ENCODE measurements around the gene CCDC28B. TPM values are rescaled to one million over a fixed set of nuclear protein-coding genes. Genes with fewer than 3 reads are reported as not detected.

Gene CCDC28B
- total RNA-seq, 2 experiments from 2014 or later: 13.4 to 14.8 TPM

GRCh38 chr1:32180186-32181060 is 20.0 kb upstream of the CCDC28B start:
- Mint-ChIP-seq H3K36me3 (peaks cover 45% of the 10 kb centered on the region), H3K4me3 (peak overlapping the region; percentile 91), H3K4me1 (ENCODE audit: low read depth) (peaks cover 43% of the 10 kb centered on the region), H3K27me3 (no peaks in the 10 kb centered on the region), H3K27ac (peak overlapping the region; percentile 96), H3K9me3 (no peaks in the 10 kb centered on the region)
- peak; percentile 56 for DNase-seq
- POLR2A ChIA-PET: interaction anchor here (0.8 to 3.6 kb wide), 13 partner anchors 10 to 166 kb away, joined by 3 to 20 read pairs (median 6); partner anchors contain the start of genes CCDC28B, IQCC, KPNA6 and MARCKSL1
- CTCF ChIA-PET: interaction anchor here (0.7 to 2.4 kb wide), 4 partner anchors 35 to 200 kb away, joined by 3 to 14 read pairs (median 3); partner anchors contain the start of gene KPNA6
- intact Hi-C loops (cut with micrococcal nuclease): loop anchor here (1.0 to 2.0 kb wide), 3 partner anchors 20 to 67 kb away; partner anchors contain the start of genes CCDC28B, EIF3I and TMEM234

DNA sequence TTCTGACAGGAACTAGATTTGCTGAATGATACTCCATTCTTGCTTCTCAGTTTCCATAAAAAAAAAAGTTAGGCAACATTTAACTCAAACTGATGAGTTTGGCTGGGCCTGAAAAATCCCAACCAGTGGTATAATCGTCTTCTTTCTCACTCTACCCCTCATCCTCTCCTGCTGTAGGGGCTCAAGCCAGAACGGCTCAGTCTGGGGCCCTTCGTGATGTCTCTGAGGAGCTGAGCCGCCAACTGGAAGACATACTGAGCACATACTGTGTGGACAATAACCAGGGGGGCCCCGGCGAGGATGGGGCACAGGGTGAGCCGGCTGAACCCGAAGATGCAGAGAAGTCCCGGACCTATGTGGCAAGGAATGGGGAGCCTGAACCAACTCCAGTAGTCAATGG is 19.3 kb upstream of the CCDC28B start:
- H3K4me3 Mint-ChIP-seq: peak overlapping the region; percentile 91
- CTCF ChIA-PET: interaction anchor here (1.2 to 1.6 kb wide), 3 partner anchors 34 to 199 kb away, joined by 3 to 4 read pairs (median 3); no protein-coding TSS in a partner anchor
- POLR2A ChIA-PET: interaction anchor here (0.6 to 3.6 kb wide), 9 partner anchors 10 to 167 kb away, joined by 3 to 20 read pairs (median 6); partner anchors contain the start of genes CCDC28B, KPNA6 and TMEM39B
- H3K36me3 Mint-ChIP-seq: peaks cover 46% of the 10 kb centered on the region
- peak overlapping the region; percentile 96 for H3K27ac Mint-ChIP-seq
- no peak for DNase-seq
- H3K27me3 Mint-ChIP-seq: no peaks in the 10 kb centered on the region
- intact Hi-C loops (cut with micrococcal nuclease): loop anchor here (2.0 kb wide), 2 partner anchors 20 to 42 kb away; partner anchors contain the start of genes CCDC28B, EIF3I and TMEM234
- peaks cover 45% of the 10 kb centered on the region for H3K4me1 Mint-ChIP-seq (ENCODE audit: low read depth)
- no peaks in the 10 kb centered on the region for H3K9me3 Mint-ChIP-seq

DNA sequence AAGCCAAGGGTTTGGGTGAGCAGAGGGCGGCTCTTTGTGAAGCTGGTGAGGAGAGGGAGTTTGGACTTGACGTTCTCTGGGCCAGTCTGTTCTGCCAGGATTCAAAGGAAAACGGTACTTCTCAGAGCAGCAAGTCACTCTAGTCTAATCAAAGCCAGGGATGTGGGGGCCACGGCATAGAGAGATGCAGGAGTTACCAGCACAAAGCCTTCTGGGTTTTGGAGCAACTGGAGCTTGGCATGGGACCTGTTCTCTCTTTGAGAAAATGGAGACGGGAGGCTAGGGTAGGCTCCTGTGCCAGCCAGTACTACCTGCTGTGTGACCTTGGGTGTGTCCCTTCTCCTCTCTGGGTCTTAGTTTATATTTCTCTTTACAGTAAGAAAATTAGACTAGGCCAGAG is 18.8 kb upstream of the CCDC28B start:
- DNase-seq: no peak
- no peaks in the 10 kb centered on the region for H3K27me3 Mint-ChIP-seq
- intact Hi-C loops (cut with micrococcal nuclease): loop anchor here (2.0 kb wide), 2 partner anchors 19 to 41 kb away; partner anchors contain the start of genes CCDC28B, EIF3I and TMEM234
- ChIA-PET CTCF (interaction anchor here (1.2 to 1.6 kb wide), 2 partner anchors 34 to 67 kb away, joined by 3 to 4 read pairs; no protein-coding TSS in a partner anchor), POLR2A (interaction anchor here (0.6 to 3.6 kb wide), 5 partner anchors 16 to 109 kb away, joined by 3 to 17 read pairs (median 5); partner anchors contain the start of gene TMEM39B)
- peak overlapping the region; percentile 91 for H3K4me3 Mint-ChIP-seq
- peaks cover 51% of the 10 kb centered on the region for H3K36me3 Mint-ChIP-seq
- H3K4me1 Mint-ChIP-seq (ENCODE audit: low read depth): peaks cover 50% of the 10 kb centered on the region
- H3K9me3 Mint-ChIP-seq: no peaks in the 10 kb centered on the region
- H3K27ac Mint-ChIP-seq: peak overlapping the region; percentile 96

GRCh38 chr1:32182060-32182459 is 18.3 kb upstream of the CCDC28B start:
- Mint-ChIP-seq H3K36me3 (peaks cover 56% of the 10 kb centered on the region), H3K9me3 (no peaks in the 10 kb centered on the region), H3K4me1 (ENCODE audit: low read depth) (peaks cover 51% of the 10 kb centered on the region), H3K4me3 (peak overlapping the region; percentile 91), H3K27ac (peak overlapping the region; percentile 33), H3K27me3 (no peaks in the 10 kb centered on the region)
- DNase-seq: no peak
- ChIA-PET CTCF (interaction anchor here (0.7 to 1.6 kb wide), 3 partner anchors 33 to 532 kb away, joined by 3 to 4 read pairs (median 3); no protein-coding TSS in a partner anchor), POLR2A (interaction anchor here (1.0 to 3.6 kb wide), 4 partner anchors 15 to 109 kb away, joined by 3 to 17 read pairs (median 8); partner anchors contain the start of gene TMEM39B)
- intact Hi-C loops (cut with micrococcal nuclease): no loop called here

GRCh38 chr1:32184650-32185049 is 15.7 kb upstream of the CCDC28B start:
- Mint-ChIP-seq H3K9me3 (no peaks in the 10 kb centered on the region), H3K27ac (peak overlapping the region; percentile 42), H3K36me3 (peaks cover 75% of the 10 kb centered on the region), H3K4me3 (no peak overlapping the region), H3K4me1 (ENCODE audit: low read depth) (peaks cover 44% of the 10 kb centered on the region), H3K27me3 (no peaks in the 10 kb centered on the region)
- intact Hi-C loops (cut with micrococcal nuclease): no loop called here
- DNase-seq: no peak
- POLR2A ChIA-PET: interaction anchor here (0.6 to 1.0 kb wide), 2 partner anchors 9 to 143 kb away, joined by 4 read pairs; no protein-coding TSS in a partner anchor
- CTCF ChIA-PET: no interaction called here

DNA sequence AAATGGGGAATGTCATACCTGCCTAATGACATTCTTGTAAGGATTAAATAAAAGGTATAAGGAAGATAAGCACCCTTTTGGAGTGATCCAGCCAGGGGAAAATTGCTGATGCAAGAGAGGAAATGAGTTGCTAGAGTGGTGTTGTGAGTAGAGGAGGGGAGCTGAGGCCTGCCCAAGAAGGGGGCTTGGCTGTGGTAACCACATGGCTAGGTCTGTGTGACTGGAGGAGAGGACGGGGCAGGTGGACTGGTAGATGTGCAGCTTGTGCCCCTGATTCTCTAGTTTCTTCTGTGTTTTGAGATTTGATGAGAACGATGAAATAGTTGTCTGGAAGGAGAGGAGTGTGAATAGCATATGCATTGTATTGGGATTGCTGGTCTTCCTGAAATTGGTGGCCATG is 14.3 kb upstream of the CCDC28B start:
- H3K4me3 Mint-ChIP-seq: peak overlapping the region; percentile 50
- peaks cover 43% of the 10 kb centered on the region for H3K4me1 Mint-ChIP-seq (ENCODE audit: low read depth)
- H3K27me3 Mint-ChIP-seq: no peaks in the 10 kb centered on the region
- ChIA-PET POLR2A (interaction anchor here (0.5 to 1.2 kb wide), 2 partner anchors 9 to 63 kb away, joined by 3 read pairs; no protein-coding TSS in a partner anchor), CTCF (interaction anchor here (0.9 kb wide), 1 partner anchor 30 kb away, joined by 3 read pairs; no protein-coding TSS in a partner anchor)
- H3K27ac Mint-ChIP-seq: peak overlapping the region; percentile 84
- intact Hi-C loops (cut with micrococcal nuclease): no loop called here
- DNase-seq: no peak
- H3K9me3 Mint-ChIP-seq: no peaks in the 10 kb centered on the region
- peaks cover 74% of the 10 kb centered on the region for H3K36me3 Mint-ChIP-seq

DNA sequence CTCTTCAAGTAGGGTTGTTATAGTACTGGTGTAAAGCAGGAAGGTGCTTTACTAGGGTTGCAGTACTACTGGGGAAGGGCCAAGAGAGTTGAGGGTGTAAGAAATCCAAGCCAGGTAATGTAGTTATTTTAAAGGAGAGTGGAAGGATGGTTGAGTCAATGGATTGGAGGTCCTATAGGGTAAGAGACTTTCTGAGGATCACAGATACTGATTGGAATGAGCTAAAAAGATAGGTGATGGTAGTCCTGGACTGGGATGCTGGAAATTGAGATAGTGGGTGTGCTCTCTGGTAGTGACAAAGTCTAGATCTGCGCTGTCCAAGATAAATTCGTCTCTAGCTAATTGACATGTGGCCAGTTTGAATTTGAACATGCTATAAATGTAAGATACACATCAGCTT is 13.9 kb upstream of the CCDC28B start:
- ChIA-PET POLR2A (interaction anchor here (0.5 to 1.2 kb wide), 2 partner anchors 9 to 62 kb away, joined by 3 read pairs; no protein-coding TSS in a partner anchor), CTCF (interaction anchor here (0.9 kb wide), 1 partner anchor 30 kb away, joined by 3 read pairs; no protein-coding TSS in a partner anchor)
- Mint-ChIP-seq H3K27ac (peak overlapping the region; percentile 84), H3K4me3 (peak overlapping the region; percentile 50), H3K27me3 (no peaks in the 10 kb centered on the region), H3K9me3 (no peaks in the 10 kb centered on the region), H3K4me1 (ENCODE audit: low read depth) (peaks cover 39% of the 10 kb centered on the region), H3K36me3 (peaks cover 74% of the 10 kb centered on the region)
- DNase-seq: no peak
- intact Hi-C loops (cut with micrococcal nuclease): no loop called here

DNA sequence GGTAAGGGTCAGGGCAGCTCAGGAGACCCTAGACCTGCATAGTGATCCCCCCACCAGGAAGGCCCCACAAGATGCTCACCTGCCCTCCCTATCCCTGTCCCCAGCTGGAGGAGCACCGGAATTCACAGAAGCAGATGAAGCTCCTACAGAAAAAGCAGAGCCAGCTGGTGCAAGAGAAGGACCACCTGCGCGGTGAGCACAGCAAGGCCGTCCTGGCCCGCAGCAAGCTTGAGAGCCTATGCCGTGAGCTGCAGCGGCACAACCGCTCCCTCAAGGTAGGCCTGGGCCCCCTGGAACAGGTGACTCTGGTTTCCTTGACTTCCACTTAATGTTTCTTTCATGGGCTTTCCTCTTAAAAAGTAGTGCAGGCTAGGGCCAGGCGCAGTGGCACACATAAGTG is 12.5 kb upstream of the CCDC28B start:
- intact Hi-C loops (cut with micrococcal nuclease): no loop called here
- H3K27ac Mint-ChIP-seq: no peak overlapping the region
- H3K9me3 Mint-ChIP-seq: no peaks in the 10 kb centered on the region
- DNase-seq: no peak
- H3K4me1 Mint-ChIP-seq (ENCODE audit: low read depth): peaks cover 30% of the 10 kb centered on the region
- no peaks in the 10 kb centered on the region for H3K27me3 Mint-ChIP-seq
- ChIA-PET CTCF (no interaction called here), POLR2A (no interaction called here)
- H3K4me3 Mint-ChIP-seq: no peak overlapping the region
- H3K36me3 Mint-ChIP-seq: peaks cover 76% of the 10 kb centered on the region

DNA sequence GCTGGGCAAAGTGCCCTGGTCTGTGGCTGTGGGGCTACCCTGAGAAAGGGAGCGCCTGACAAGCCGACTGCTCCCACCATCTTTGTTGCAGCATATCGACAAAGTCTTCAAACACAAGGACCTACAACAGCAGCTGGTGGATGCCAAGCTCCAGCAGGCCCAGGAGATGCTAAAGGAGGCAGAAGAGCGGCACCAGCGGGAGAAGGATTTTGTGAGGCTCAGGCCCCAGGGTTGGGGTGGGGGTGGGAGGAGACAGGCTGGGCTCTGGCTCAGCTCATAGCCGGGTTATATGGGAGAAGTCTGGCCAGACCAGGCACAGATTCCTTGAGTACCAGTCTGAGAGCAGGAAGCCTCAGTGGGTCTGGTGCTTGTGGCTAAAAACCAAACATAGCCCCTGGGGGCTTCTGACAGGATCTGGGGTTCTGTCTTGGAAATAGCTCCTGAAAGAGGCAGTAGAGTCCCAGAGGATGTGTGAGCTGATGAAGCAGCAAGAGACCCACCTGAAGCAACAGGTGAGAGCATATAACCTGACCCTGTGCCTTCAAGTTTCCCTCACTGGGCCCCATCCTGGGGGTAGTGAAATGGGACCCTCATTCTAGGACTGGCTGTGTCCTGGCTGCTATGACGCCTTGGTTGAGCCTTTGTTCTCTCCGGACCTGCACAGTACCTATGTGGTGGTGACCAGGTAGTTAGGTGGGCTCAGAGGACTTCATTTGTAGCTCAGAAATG is 8.0 kb upstream of the CCDC28B start:
- H3K36me3 Mint-ChIP-seq: peaks cover 85% of the 10 kb centered on the region
- ChIA-PET CTCF (interaction anchor here (0.8 to 2.6 kb wide), 2 partner anchors 23 to 209 kb away, joined by 4 to 10 read pairs; no protein-coding TSS in a partner anchor), POLR2A (interaction anchor here (0.7 to 1.1 kb wide), 3 partner anchors 9 to 13 kb away, joined by 3 to 5 read pairs (median 3); partner anchors contain the start of gene IQCC)
- DNase-seq: no peak
- H3K4me1 Mint-ChIP-seq (ENCODE audit: low read depth): peaks cover 38% of the 10 kb centered on the region
- no peaks in the 10 kb centered on the region for H3K27me3 Mint-ChIP-seq
- no peak overlapping the region for H3K4me3 Mint-ChIP-seq
- no peak overlapping the region for H3K27ac Mint-ChIP-seq
- intact Hi-C loops (cut with micrococcal nuclease): no loop called here
- H3K9me3 Mint-ChIP-seq: no peaks in the 10 kb centered on the region

DNA sequence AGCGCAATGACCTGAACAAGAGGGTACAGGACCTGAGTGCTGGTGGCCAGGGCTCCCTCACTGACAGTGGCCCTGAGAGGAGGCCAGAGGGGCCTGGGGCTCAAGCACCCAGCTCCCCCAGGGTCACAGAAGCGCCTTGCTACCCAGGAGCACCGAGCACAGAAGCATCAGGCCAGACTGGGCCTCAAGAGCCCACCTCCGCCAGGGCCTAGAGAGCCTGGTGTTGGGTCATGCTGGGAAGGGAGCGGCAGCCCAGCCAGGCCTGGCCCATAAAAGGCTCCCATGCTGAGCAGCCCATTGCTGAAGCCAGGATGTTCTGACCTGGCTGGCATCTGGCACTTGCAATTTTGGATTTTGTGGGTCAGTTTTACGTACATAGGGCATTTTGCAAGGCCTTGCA is 5.4 kb upstream of the CCDC28B start:
- POLR2A ChIA-PET: interaction anchor here (1.0 to 1.1 kb wide), 2 partner anchors 9 to 11 kb away, joined by 3 read pairs; partner anchors contain the start of gene IQCC
- Mint-ChIP-seq H3K27me3 (no peaks in the 10 kb centered on the region), H3K36me3 (peaks cover 68% of the 10 kb centered on the region), H3K4me1 (ENCODE audit: low read depth) (peaks cover 47% of the 10 kb centered on the region), H3K4me3 (no peak overlapping the region), H3K27ac (no peak overlapping the region), H3K9me3 (no peaks in the 10 kb centered on the region)
- no peak for DNase-seq
- intact Hi-C loops (cut with micrococcal nuclease): no loop called here
- CTCF ChIA-PET: interaction anchor here (3.7 kb wide), 1 partner anchor 21 kb away, joined by 12 read pairs; no protein-coding TSS in a partner anchor

DNA sequence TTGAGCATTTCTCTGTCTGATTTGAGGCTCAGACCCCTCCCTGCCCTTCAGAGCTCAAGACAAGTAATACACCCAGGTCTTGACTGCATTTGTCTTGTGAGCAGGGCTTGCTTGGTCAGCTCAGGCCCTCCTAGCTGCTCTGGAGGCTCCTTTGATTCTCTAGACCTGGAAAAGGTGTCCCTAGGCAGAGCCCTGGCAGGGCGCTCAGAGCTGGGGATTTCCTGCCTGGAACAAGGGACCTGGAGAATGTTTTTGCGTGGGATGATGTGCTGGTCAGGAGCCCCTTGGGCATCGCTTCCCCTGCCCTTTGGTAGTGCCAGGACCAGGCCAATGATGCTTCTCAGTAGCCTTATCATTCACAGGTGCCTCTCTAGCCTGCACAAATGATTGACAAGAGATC is 4.9 kb upstream of the CCDC28B start:
- CTCF ChIA-PET: interaction anchor here (3.7 kb wide), 1 partner anchor 20 kb away, joined by 12 read pairs; no protein-coding TSS in a partner anchor
- DNase-seq: no peak
- intact Hi-C loops (cut with micrococcal nuclease): no loop called here
- Mint-ChIP-seq H3K4me3 (no peak overlapping the region), H3K36me3 (peaks cover 63% of the 10 kb centered on the region), H3K27me3 (no peaks in the 10 kb centered on the region), H3K9me3 (no peaks in the 10 kb centered on the region), H3K4me1 (ENCODE audit: low read depth) (peaks cover 52% of the 10 kb centered on the region), H3K27ac (no peak overlapping the region)
- POLR2A ChIA-PET: interaction anchor here (1.1 kb wide), 1 partner anchor 9 kb away, joined by 3 read pairs; no protein-coding TSS in a partner anchor
